Measurements from ENCODE around the gene PSENEN. TPM values are rescaled to one million over a fixed set of nuclear protein-coding genes. Genes with fewer than 3 reads are reported as not detected.
"Not testable (repeated sequence)": the region's sequence is repeated elsewhere in the genome, so short reads cannot be mapped to it uniquely, and the experiment has no call there.

Gene PSENEN
- total RNA-seq, 4 donors from 2014 or later = 22.2 to 45.8 (median 38.3) TPM

GRCh38 chr19:35723671-35724070 lies 21.8 kb upstream of the PSENEN start:
- TF ChIP-seq POLR2A (IDR thresholded peaks at IDR 0.05) (no peak), CTCF (IDR thresholded peaks at IDR 0.05 in 4 of 5, conservative IDR thresholded peaks at IDR 0.05 in 1 of 5) (no peak)
- no peak overlapping the region for H3K27ac ChIP-seq
- no peak overlapping the region for H3K4me3 ChIP-seq
- no peak for ATAC-seq
- no peaks in the 10 kb centered on the region for H3K27me3 ChIP-seq
- H3K4me1 ChIP-seq = peaks cover 11 to 12% of the 10 kb centered on the region in 2 donors
- peaks cover 10 to 86% of the 10 kb centered on the region in 2 donors for H3K36me3 ChIP-seq
- no peak for DNase-seq
- intact Hi-C loops (cut with DNase I; ENCODE audit: low total_unique reads) (no loop called here), in situ Hi-C loops (cut with MboI; ENCODE audit: low sequenced_read_pairs in 4 of 4) (loop anchor here in 1 of 4 donors (25.0 kb wide), 1 partner anchor 186 kb away; the partner anchor contains the start of genes GAPDHS, SBSN and TMEM147)
- H3K9me3 ChIP-seq = no peaks in the 10 kb centered on the region

- DNase-seq; ATAC-seq; H3K27ac ChIP-seq; H3K4me1 ChIP-seq; intact Hi-C loops (cut with DNase I; ENCODE audit: low total_unique reads); H3K4me3 ChIP-seq; H3K9me3 ChIP-seq; H3K27me3 ChIP-seq: not testable (repeated sequence)
- in situ Hi-C loops (cut with MboI; ENCODE audit: low sequenced_read_pairs in 4 of 4) = loop anchor here in 1 of 4 donors (25.0 kb wide), 1 partner anchor 187 kb away; the partner anchor contains the start of genes GAPDHS, SBSN and TMEM147
- H3K36me3 ChIP-seq = peaks cover 10 to 91% of the 10 kb centered on the region in 2 donors
These were observed 21.3 kb upstream of the PSENEN start for GRCh38 chr19:35724132-35724531.

- Histone ChIP-seq H3K27me3 (no peaks in the 10 kb centered on the region), H3K4me3 (no peak overlapping the region), H3K4me1 (peaks cover 2 to 3% of the 10 kb centered on the region in 2 donors), H3K36me3 (peaks cover 10 to 95% of the 10 kb centered on the region in 2 donors), H3K27ac (no peak overlapping the region), H3K9me3 (no peaks in the 10 kb centered on the region)
- in situ Hi-C loops (cut with MboI; ENCODE audit: low sequenced_read_pairs in 4 of 4) = loop anchor here in 1 of 4 donors (25.0 kb wide), 1 partner anchor 187 kb away; the partner anchor contains the start of genes GAPDHS, SBSN and TMEM147
- ATAC-seq = no peak
- intact Hi-C loops (cut with DNase I; ENCODE audit: low total_unique reads) = no loop called here
- no peak for TF ChIP-seq POLR2A (IDR thresholded peaks at IDR 0.05)
- no peak for TF ChIP-seq CTCF (IDR thresholded peaks at IDR 0.05 in 4 of 5, conservative IDR thresholded peaks at IDR 0.05 in 1 of 5)
- no peak for DNase-seq
These were observed 20.9 kb upstream of the PSENEN start for GRCh38 chr19:35724560-35724959.

- H3K27ac ChIP-seq = no peak overlapping the region
- in situ Hi-C loops (cut with MboI; ENCODE audit: low sequenced_read_pairs in 4 of 4) (no loop called here), intact Hi-C loops (cut with DNase I; ENCODE audit: low total_unique reads) (no loop called here)
- no peaks in the 10 kb centered on the region for H3K9me3 ChIP-seq
- DNase-seq = no peak
- H3K4me1 ChIP-seq = no peaks in the 10 kb centered on the region
- H3K4me3 ChIP-seq = no peak overlapping the region
- TF ChIP-seq CTCF (IDR thresholded peaks at IDR 0.05 in 4 of 5, conservative IDR thresholded peaks at IDR 0.05 in 1 of 5) (no peak), POLR2A (IDR thresholded peaks at IDR 0.05) (no peak)
- ATAC-seq = no peak
- peaks cover 10 to 97% of the 10 kb centered on the region in 2 donors for H3K36me3 ChIP-seq
- no peaks in the 10 kb centered on the region for H3K27me3 ChIP-seq
These were observed 20.1 kb upstream of the PSENEN start for GRCh38 chr19:35725216-35725861.

- H3K27ac ChIP-seq = no peak overlapping the region
- in situ Hi-C loops (cut with MboI; ENCODE audit: low sequenced_read_pairs in 4 of 4) = no loop called here
- ATAC-seq = no peak
These were observed 18.1 kb upstream of the PSENEN start for GRCh38 chr19:35727053-35727955.

More at GRCh38 chr19:35727053-35727955, 18.1 kb upstream of the PSENEN start:
- intact Hi-C loops (cut with DNase I; ENCODE audit: low total_unique reads) = no loop called here
- TF ChIP-seq CTCF (IDR thresholded peaks at IDR 0.05 in 4 of 5, conservative IDR thresholded peaks at IDR 0.05 in 1 of 5) (no peak), POLR2A (IDR thresholded peaks at IDR 0.05) (no peak)
- peaks cover 10 to 99% of the 10 kb centered on the region in 2 donors for H3K36me3 ChIP-seq
- DNase-seq = no peak
- H3K4me3 ChIP-seq = no peak overlapping the region
- no peaks in the 10 kb centered on the region for H3K9me3 ChIP-seq
- no peaks in the 10 kb centered on the region for H3K4me1 ChIP-seq
- no peaks in the 10 kb centered on the region for H3K27me3 ChIP-seq

Measured in gastrocnemius medialis (tissue), 4 donors.